A549 (cell line): Measurements from ENCODE around the gene ARHGAP30. TPM values are rescaled to one million over a fixed set of nuclear protein-coding genes. Genes with fewer than 3 reads are reported as not detected.

Experiments
- ATAC-seq, 2 experiments: fragments of 200-7000 bp in 1 of 2; fragments of >200 bp in 1 of 2; cut with Nextera tagmentation in 1 of 2; cut with Tn5 transposase in 1 of 2; 3 replicates each; pipeline versions ENCODE4 v1.8.0 to v1.9.1; 2018 to 2020; ENCODE audit warnings: mild to moderate bottlenecking in 1 of 2, moderate library complexity in 1 of 2
- CTCF ChIA-PET: fragments of 300-600 bp; sonication (Branson Sonifier 250); formaldehyde crosslinking; extraction: SDS; loops from one replicate; lab custom pipeline; 2021; ENCODE audit warnings: antibody characterized with exemption, inconsistent platforms; lab: Yijun Ruan, JAX
- POLR2A ChIA-PET: fragments of 350-600 bp; formaldehyde crosslinking; extraction: SDS; loops from one replicate; lab custom pipeline; 2021; ENCODE audit warnings: antibody characterized with exemption, inconsistent platforms; lab: Yijun Ruan, JAX
- DNase-seq, 2 experiments: peaks; one replicate each; pipeline versions ENCODE4 v3.0.0 to v3.0.0-alpha.2; 2011 to 2016; ENCODE audit warnings: low read depth in 1 of 2, low spot score in 1 of 2
- FAIRE-seq: peaks from 2 replicates; lab custom pipeline; 2011; peaks lifted over from hg19 to GRCh38; lab: Jason Lieb, UNC
- H3K27ac ChIP-seq, 2 experiments: fragments of >200 bp; sonication (Bioruptor Twin); formaldehyde crosslinking; 3 replicates each; pipeline ENCODE4 v1.5.1; 2016 to 2017
- H3K4me1 ChIP-seq: fragments of >200 bp; sonication (Bioruptor Twin); formaldehyde crosslinking; 3 replicates; pipeline ENCODE4 v1.6.1; 2016
- H3K4me2 ChIP-seq: fragments of >200 bp; sonication (Bioruptor Twin); formaldehyde crosslinking; 3 replicates; pipeline ENCODE4 v1.6.1; 2016
- H3K4me3 ChIP-seq: fragments of >200 bp; sonication (Bioruptor Twin); formaldehyde crosslinking; 3 replicates; pipeline ENCODE4 v1.5.1; 2016
- H3K9me3 ChIP-seq: fragments of >200 bp; sonication (Bioruptor Twin); formaldehyde crosslinking; 3 replicates; pipeline ENCODE4 v1.6.1; 2016
- BHLHE40 ChIP-seq: IDR thresholded peaks from 2 replicates; pipeline ENCODE4 v1.6.1; 2012; ENCODE audit warnings: low read depth, low read length, inconsistent platforms
- CBX2 ChIP-seq: fragments of 200-600 bp; sonication (generic); IDR thresholded peaks from 2 replicates; pipeline ENCODE4 v1.6.1; 2016; ENCODE audit warnings: low read depth, mild to moderate bottlenecking, borderline replicate concordance
- CEBPB ChIP-seq, 2 experiments: fragments of >200 bp in 1 of 2; sonication (Bioruptor Twin) in 1 of 2; formaldehyde crosslinking in 1 of 2; IDR thresholded peaks; 2 replicates each; pipeline ENCODE4 v1.6.1; 2012 to 2016
- CHD4 ChIP-seq: fragments of 200-600 bp; sonication (generic); IDR thresholded peaks from 2 replicates; pipeline ENCODE4 v1.6.1; 2016; ENCODE audit warnings: antibody characterized with exemption, mild to moderate bottlenecking, borderline replicate concordance
- CTCF ChIP-seq: fragments of >200 bp; sonication (Bioruptor Twin); formaldehyde crosslinking; IDR thresholded peaks from 3 replicates; pipeline ENCODE4 v1.5.1; 2016
- E2F6 ChIP-seq: IDR thresholded peaks from 2 replicates; pipeline ENCODE4 v1.6.1; 2012; ENCODE audit warnings: low read depth, borderline replicate concordance
- EHF ChIP-seq: fragments of 250-450 bp; sonication (Bioruptor Pico); IDR thresholded peaks from 2 replicates; pipeline ENCODE4 v1.5.0; 2020; ENCODE audit warnings: mild to moderate bottlenecking
- ELK1 ChIP-seq: fragments of 150-350 bp; IDR thresholded peaks from 2 replicates; pipeline ENCODE4 v1.6.1; 2014; ENCODE audit warnings: low read depth, mild to moderate bottlenecking, low read length
- EP300 ChIP-seq, 2 experiments: fragments of >200 bp; sonication (Bioruptor Twin); formaldehyde crosslinking; IDR thresholded peaks; 2 replicates in 1 of 2; 3 replicates in 1 of 2; pipeline ENCODE4 v1.6.1; 2016 to 2017
- FOSL2 ChIP-seq, 2 experiments: fragments of 450-650 bp in 1 of 2; fragments of >200 bp in 1 of 2; sonication (Bioruptor Twin) in 1 of 2; formaldehyde crosslinking; IDR thresholded peaks; 2 replicates each; pipeline versions ENCODE4 v1.5.0 to v1.6.1; 2016 to 2020; ENCODE audit warnings: mild to moderate bottlenecking in 1 of 2, moderate library complexity in 1 of 2
- FOXS1 ChIP-seq: fragments of 250-450 bp; sonication (Bioruptor Pico); IDR thresholded peaks from 2 replicates; pipeline ENCODE4 v1.5.0; 2020; ENCODE audit warnings: mild to moderate bottlenecking, moderate library complexity
- GATA3 ChIP-seq: IDR thresholded peaks from 2 replicates; pipeline ENCODE4 v1.6.1; 2012; ENCODE audit warnings: borderline replicate concordance
- HDAC2 ChIP-seq: fragments of 200-600 bp; sonication (generic); IDR thresholded peaks from 2 replicates; pipeline ENCODE4 v1.6.1; 2016
- HEYL ChIP-seq: fragments of 250-450 bp; sonication (Bioruptor Pico); IDR thresholded peaks from 2 replicates; pipeline ENCODE4 v1.8.0; 2021; ENCODE audit warnings: mild to moderate bottlenecking, moderate library complexity
- HMGXB4 ChIP-seq: fragments of 250-450 bp; sonication (Bioruptor Pico); IDR thresholded peaks from 2 replicates; pipeline ENCODE4 v1.5.0; 2021; ENCODE audit warnings: mild to moderate bottlenecking, moderate library complexity, borderline replicate concordance
- HOXA7 ChIP-seq: fragments of 250-450 bp; sonication (Bioruptor Pico); IDR thresholded peaks from 2 replicates; pipeline ENCODE4 v1.5.0; 2020; ENCODE audit warnings: mild to moderate bottlenecking, moderate library complexity
- HOXB13 ChIP-seq: fragments of 250-450 bp; sonication (Bioruptor Pico); IDR thresholded peaks from 2 replicates; pipeline ENCODE4 v1.5.0; 2020; ENCODE audit warnings: low read depth, mild to moderate bottlenecking, moderate library complexity
- JUN ChIP-seq, 2 experiments: fragments of >200 bp; sonication (Bioruptor Twin); formaldehyde crosslinking; IDR thresholded peaks; 2 replicates in 1 of 2; 3 replicates in 1 of 2; pipeline ENCODE4 v1.6.1; 2016 to 2017
- JUNB ChIP-seq: fragments of >200 bp; sonication (Bioruptor Twin); formaldehyde crosslinking; IDR thresholded peaks from 2 replicates; pipeline ENCODE4 v1.6.1; 2016
- MAZ ChIP-seq: fragments of 150-350 bp; IDR thresholded peaks from 2 replicates; pipeline ENCODE4 v1.6.1; 2014; ENCODE audit warnings: antibody characterized with exemption, low read depth, low read length, borderline replicate concordance
- NFE2L2 ChIP-seq: fragments of 150-350 bp; conservative IDR thresholded peaks from 2 replicates; pipeline ENCODE4 v1.6.1; 2014; ENCODE audit warnings: low read length
- RAD21 ChIP-seq, 2 experiments: fragments of >200 bp in 1 of 2; sonication (Bioruptor Twin) in 1 of 2; formaldehyde crosslinking in 1 of 2; IDR thresholded peaks in 1 of 2; conservative IDR thresholded peaks in 1 of 2; 2 replicates in 1 of 2; 3 replicates in 1 of 2; pipeline ENCODE4 v1.6.1; 2012 to 2018; ENCODE audit warnings: inconsistent platforms in 1 of 2
- RARB ChIP-seq: fragments of 250-450 bp; sonication (Bioruptor Pico); IDR thresholded peaks from 2 replicates; pipeline ENCODE4 v1.8.0; 2021; ENCODE audit warnings: mild to moderate bottlenecking, moderate library complexity
- RCOR1 ChIP-seq: fragments of 150-350 bp; IDR thresholded peaks from 2 replicates; pipeline ENCODE4 v1.6.1; 2014; ENCODE audit warnings: antibody characterized with exemption, low read length, low read depth
- RFX5 ChIP-seq: fragments of 450-650 bp; IDR thresholded peaks from 2 replicates; pipeline ENCODE4 v1.7.1; 2014; ENCODE audit warnings: antibody characterized with exemption, mild to moderate bottlenecking, moderate library complexity
- SREBF2 ChIP-seq: fragments of 450-650 bp; IDR thresholded peaks from 2 replicates; pipeline ENCODE4 v1.6.1; 2014; ENCODE audit warnings: mild to moderate bottlenecking, moderate library complexity
- ZC3H11A ChIP-seq: fragments of 450-650 bp; IDR thresholded peaks from 2 replicates; pipeline ENCODE4 v1.6.1; 2014; ENCODE audit warnings: antibody characterized with exemption, mild to moderate bottlenecking
- ZNF302 ChIP-seq: fragments of 250-450 bp; sonication (Bioruptor Pico); IDR thresholded peaks from 2 replicates; pipeline ENCODE4 v1.9.0; 2021; ENCODE audit warnings: inconsistent platforms, mild to moderate bottlenecking, moderate library complexity
- ZSCAN20 ChIP-seq: fragments of 250-450 bp; sonication (Bioruptor Pico); IDR thresholded peaks from 2 replicates; pipeline ENCODE4 v1.8.0; 2022; ENCODE audit warnings: mild to moderate bottlenecking, moderate library complexity
- WGBS: methylation state at CpG from one replicate; pipeline ENCODE4 v1.1.6; 2017; ENCODE audit errors: missing lambda C conversion rate; 5-methylcytosine and 5-hydroxymethylcytosine counted together
- polyA plus RNA-seq, 4 experiments: library from polyadenylated mRNA; depleted of rRNA in 3 of 4; stranded (reverse); fragments of >200 nt; fragmentation: RNase III in 1 of 4; extraction: RNeasy Plus Mini Kit Qiagen cat#74134 plus additional on column Dnase treatment in 1 of 4; gene quantifications; 2 replicates in 3 of 4; 3 replicates in 1 of 4; pipeline ENCODE4 v1.2.3, GENCODE V29; 2011 to 2017
- TF ChIP-seq, protein P1 (sequence below): fragments of >200 bp; sonication (Bioruptor Twin); formaldehyde crosslinking; IDR thresholded peaks from 2 replicates; pipeline ENCODE4 v1.6.1; 2016
- TF ChIP-seq, protein P2 (sequence below): fragments of >200 bp; sonication (Bioruptor Twin); formaldehyde crosslinking; IDR thresholded peaks from 3 replicates; pipeline ENCODE4 v1.6.1; 2016

The ARHGAP30 gene
- polyA plus RNA-seq, 2 of the 4 experiments (the other 2 are of a cell fraction) = 0.06 to 0.13 TPM

DNA sequence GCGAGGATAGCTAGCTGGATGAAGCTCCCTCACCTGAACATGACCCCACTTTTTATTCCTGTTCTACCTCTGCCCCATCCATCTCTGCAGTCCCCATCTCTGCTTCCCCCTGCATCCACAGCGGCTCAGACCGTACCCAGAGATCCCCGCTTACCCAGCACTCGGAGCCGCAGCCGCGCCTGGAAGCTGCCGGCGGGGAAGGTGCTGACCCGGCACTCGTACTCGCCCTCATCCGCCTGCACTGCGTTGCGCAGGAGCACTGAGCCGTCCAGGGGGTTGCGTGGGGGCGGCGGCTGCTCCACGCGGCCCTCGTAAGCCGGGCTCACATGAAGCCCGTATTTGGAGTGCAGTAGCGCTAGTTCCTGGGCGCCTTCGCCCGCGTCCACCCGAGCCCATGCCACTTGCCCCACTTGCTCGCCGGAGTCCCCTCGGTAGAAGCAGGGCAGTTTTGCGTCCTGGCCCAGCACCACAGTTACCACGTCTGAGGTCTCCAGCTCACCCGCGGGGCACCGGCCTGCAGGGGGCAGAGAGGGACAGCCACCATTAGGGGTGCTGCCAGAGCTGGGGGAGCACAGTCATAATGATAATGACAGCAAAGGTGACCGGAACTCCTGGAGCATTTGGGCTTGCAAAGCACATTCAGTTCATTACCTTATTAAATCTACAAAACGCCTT lies 9.9 kb upstream of the ARHGAP30 start:
- TF ChIP-seq ZSCAN20 (CRISPR knock-in tag) (no peak), HMGXB4 (CRISPR knock-in tag) (no peak), BHLHE40 (no peak), SREBF2 (no peak), FOSL2 (IDR thresholded peaks at IDR 0.05) (no peak), FOSL2 (CRISPR knock-in tag; IDR thresholded peaks at IDR 0.05) (no peak), CTCF (no peak), ELK1 (no peak), HOXA7 (CRISPR knock-in tag) (no peak), CBX2 (no peak), HEYL (CRISPR knock-in tag) (no peak), EP300 (IDR thresholded peaks at IDR 0.05) (no peak), ZNF302 (CRISPR knock-in tag) (no peak), JUN (IDR thresholded peaks at IDR 0.05) (no peak), CEBPB (IDR thresholded peaks at IDR 0.05) (no peak), RCOR1 (no peak), HDAC2 (no peak), RFX5 (no peak)
- TF ChIP-seq, protein P1, sequence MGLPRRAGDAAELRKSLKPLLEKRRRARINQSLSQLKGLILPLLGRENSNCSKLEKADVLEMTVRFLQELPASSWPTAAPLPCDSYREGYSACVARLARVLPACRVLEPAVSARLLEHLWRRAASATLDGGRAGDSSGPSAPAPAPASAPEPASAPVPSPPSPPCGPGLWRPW = no peak
- TF ChIP-seq, protein P2, sequence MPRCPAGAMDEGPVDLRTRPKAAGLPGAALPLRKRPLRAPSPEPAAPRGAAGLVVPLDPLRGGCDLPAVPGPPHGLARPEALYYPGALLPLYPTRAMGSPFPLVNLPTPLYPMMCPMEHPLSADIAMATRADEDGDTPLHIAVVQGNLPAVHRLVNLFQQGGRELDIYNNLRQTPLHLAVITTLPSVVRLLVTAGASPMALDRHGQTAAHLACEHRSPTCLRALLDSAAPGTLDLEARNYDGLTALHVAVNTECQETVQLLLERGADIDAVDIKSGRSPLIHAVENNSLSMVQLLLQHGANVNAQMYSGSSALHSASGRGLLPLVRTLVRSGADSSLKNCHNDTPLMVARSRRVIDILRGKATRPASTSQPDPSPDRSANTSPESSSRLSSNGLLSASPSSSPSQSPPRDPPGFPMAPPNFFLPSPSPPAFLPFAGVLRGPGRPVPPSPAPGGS = no peak
- H3K4me3 ChIP-seq = no peak overlapping the region
- peaks cover 40% of the 10 kb centered on the region for H3K4me1 ChIP-seq
- ATAC-seq = no peak
- H3K27ac ChIP-seq = peak overlapping the region in 1 of 2 experiments; percentile 5; a peak in 1 of 6 replicates
- FAIRE-seq = no peak
- CTCF ChIA-PET = interaction anchor here (1.1 to 12.7 kb wide), 5 partner anchors 8 to 82 kb away, joined by 3 to 167 read pairs (median 5); partner anchors contain the start of gene KLHDC9
- no peak overlapping the region for H3K4me2 ChIP-seq
- POLR2A ChIA-PET = interaction anchor here (0.9 kb wide), 1 partner anchor 32 kb away, joined by 3 read pairs; no protein-coding TSS in a partner anchor
- WGBS = 93% methylated on average over 26 of the region's 41 CpGs
- DNase-seq = no peak
- no peaks in the 10 kb centered on the region for H3K9me3 ChIP-seq

DNA sequence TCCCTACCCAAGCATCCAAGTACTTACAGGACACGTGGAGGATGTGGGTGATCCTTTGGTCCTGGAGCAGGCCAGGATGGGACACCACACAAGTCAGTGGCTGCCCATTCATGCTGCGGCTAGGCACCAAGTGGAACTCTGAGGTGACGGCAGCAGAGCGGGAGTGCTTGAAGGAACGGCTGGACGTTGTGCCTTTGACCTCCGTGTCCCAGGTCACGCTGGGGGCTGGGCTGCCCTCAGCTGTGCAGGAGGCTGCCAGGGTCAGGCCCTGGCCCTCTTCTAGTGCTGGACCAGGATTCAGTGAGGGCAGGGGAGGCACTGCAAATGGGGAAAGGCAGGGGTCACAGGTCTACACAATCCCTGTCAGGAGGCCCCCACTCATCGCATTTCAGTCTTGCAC lies 7.7 kb upstream of the ARHGAP30 start:
- FAIRE-seq = no peak
- no peak for DNase-seq
- CTCF ChIA-PET = interaction anchor here (13.9 kb wide), 1 partner anchor 20 kb away, joined by 319 read pairs; the partner anchor contains the start of gene KLHDC9
- Histone ChIP-seq H3K27ac (peak overlapping the region in 1 of 2 experiments; percentile 45; a peak in 2 of 6 replicates), H3K9me3 (no peaks in the 10 kb centered on the region), H3K4me2 (no peak overlapping the region), H3K4me3 (no peak overlapping the region), H3K4me1 (peaks cover 26% of the 10 kb centered on the region)
- POLR2A ChIA-PET = no interaction called here
- no peak for ATAC-seq
- TF ChIP-seq RAD21 (conservative IDR thresholded peaks at IDR 0.05 in 1 of 2, IDR thresholded peaks at IDR 0.05 in 1 of 2) (no peak), MAZ (no peak), RARB (CRISPR knock-in tag) (no peak), FOXS1 (CRISPR knock-in tag) (no peak), HOXB13 (CRISPR knock-in tag) (no peak), CHD4 (no peak), ZC3H11A (no peak), SREBF2 (no peak), RFX5 (no peak), HOXA7 (CRISPR knock-in tag) (no peak), JUNB (no peak), E2F6 (no peak), NFE2L2 (no peak), EHF (CRISPR knock-in tag) (no peak), GATA3 (no peak)
- WGBS = 86% methylated on average over 8 of the region's 9 CpGs
